H9 (cell line): Measurements from ENCODE around the gene COQ8B. TPM values are rescaled to one million over a fixed set of nuclear protein-coding genes. Genes with fewer than 3 reads are reported as not detected.
A peak's percentile ranks its signal among the peaks of the same experiment; 100 is the strongest.

Source experiments
- DNase-seq: peaks from one replicate; pipeline ENCODE4 v3.0.0-alpha.2; 2017
- H2AFZ ChIP-seq: one replicate; pipeline ENCODE4 v1.6.1; 2013; ENCODE audit warnings: mild to moderate bottlenecking, low read length, control low read depth, moderate library complexity
- H2AK5ac ChIP-seq: 2 replicates; pipeline ENCODE4 v1.6.1; 2013; ENCODE audit warnings: low read length, control low read depth, mixed read lengths; ENCODE audit not compliant: insufficient read length
- H2BK120ac ChIP-seq: one replicate; pipeline ENCODE4 v1.6.1; 2013; ENCODE audit warnings: low read depth, mild to moderate bottlenecking, low read length, control low read depth, inconsistent platforms; ENCODE audit not compliant: poor library complexity, severe bottlenecking
- H2BK12ac ChIP-seq: 2 replicates; pipeline ENCODE4 v1.6.1; 2013; ENCODE audit warnings: low read length, control low read depth, mixed read lengths, low read depth; ENCODE audit not compliant: insufficient read length
- H2BK15ac ChIP-seq: 2 replicates; pipeline ENCODE4 v1.6.1; 2013; ENCODE audit warnings: low read depth, low read length, control low read depth
- H2BK20ac ChIP-seq: one replicate; pipeline ENCODE4 v1.6.1; 2013; ENCODE audit warnings: low read depth, mild to moderate bottlenecking, low read length, control low read depth, inconsistent platforms; ENCODE audit not compliant: poor library complexity, severe bottlenecking
- H2BK5ac ChIP-seq: 2 replicates; pipeline ENCODE4 v1.6.1; 2013; ENCODE audit warnings: low read length, control low read depth, mixed read lengths; ENCODE audit not compliant: insufficient read length
- H3K14ac ChIP-seq: 2 replicates; pipeline ENCODE4 v1.6.1; 2013; ENCODE audit warnings: low read length, control low read depth; ENCODE audit not compliant: insufficient read depth
- H3K18ac ChIP-seq: 2 replicates; pipeline ENCODE4 v1.6.1; 2013; ENCODE audit warnings: low read depth, mild to moderate bottlenecking, mixed read lengths, low read length, control low read depth; ENCODE audit not compliant: insufficient read length
- H3K23ac ChIP-seq: 2 replicates; pipeline ENCODE4 v1.6.1; 2013; ENCODE audit warnings: low read length, control low read depth, mixed read lengths, low read depth; ENCODE audit not compliant: insufficient read length
- H3K23me2 ChIP-seq: 2 replicates; pipeline ENCODE4 v1.6.1; 2013; ENCODE audit warnings: low read depth, mild to moderate bottlenecking, mixed read lengths, low read length, control low read depth; ENCODE audit not compliant: insufficient read length, poor library complexity, severe bottlenecking
- H3K27ac ChIP-seq: 2 replicates; pipeline ENCODE4 v1.5.1; 2013; ENCODE audit warnings: low read length, control low read depth, mixed read lengths, low read depth; ENCODE audit not compliant: insufficient read length
- H3K27me3 ChIP-seq: 2 replicates; pipeline ENCODE4 v1.6.1; 2013; ENCODE audit warnings: low read length, control low read depth, inconsistent platforms; ENCODE audit not compliant: insufficient read depth
- H3K4ac ChIP-seq: 2 replicates; pipeline ENCODE4 v1.6.1; 2013; ENCODE audit warnings: low read depth, mild to moderate bottlenecking, control low read depth, inconsistent platforms, low read length, moderate library complexity
- H3K4me1 ChIP-seq: 2 replicates; pipeline ENCODE4 v1.6.1; 2013; ENCODE audit warnings: low read length, control low read depth, inconsistent platforms; ENCODE audit not compliant: insufficient read depth
- H3K4me2 ChIP-seq: 2 replicates; pipeline ENCODE4 v1.6.1; 2013; ENCODE audit warnings: low read length, control low read depth, mixed read lengths; ENCODE audit not compliant: insufficient read length, insufficient read depth
- H3K56ac ChIP-seq: 2 replicates; pipeline ENCODE4 v1.6.1; 2013; ENCODE audit warnings: low read depth, mild to moderate bottlenecking, mixed read lengths, low read length, control low read depth; ENCODE audit not compliant: insufficient read length
- H3K79me1 ChIP-seq: 2 replicates; pipeline ENCODE4 v1.6.1; 2013; ENCODE audit warnings: low read depth, mild to moderate bottlenecking, moderate library complexity, low read length, control low read depth, inconsistent platforms; ENCODE audit not compliant: insufficient read depth, poor library complexity, severe bottlenecking
- H3K79me2 ChIP-seq: 2 replicates; pipeline ENCODE4 v1.6.1; 2013; ENCODE audit warnings: low read length, control low read depth, inconsistent platforms; ENCODE audit not compliant: insufficient read depth
- H3K9ac ChIP-seq: 2 replicates; pipeline ENCODE4 v1.6.1; 2013; ENCODE audit warnings: low read length, control low read depth, mixed read lengths; ENCODE audit not compliant: insufficient read length; ENCODE audit errors: extremely low read depth
- H3K9me3 ChIP-seq: one replicate; pipeline ENCODE4 v1.6.1; 2013; ENCODE audit warnings: low read depth, low read length, inconsistent platforms; ENCODE audit not compliant: control insufficient read depth
- H3T11ph ChIP-seq: one replicate; pipeline ENCODE4 v1.6.1; 2013; ENCODE audit warnings: mild to moderate bottlenecking, low read length, control low read depth, inconsistent platforms
- H4K20me1 ChIP-seq: one replicate; pipeline ENCODE4 v1.6.1; 2013; ENCODE audit not compliant: control insufficient read depth, insufficient read length, insufficient read depth
- H4K5ac ChIP-seq: 2 replicates; pipeline ENCODE4 v1.6.1; 2013; ENCODE audit warnings: low read depth, mild to moderate bottlenecking, mixed read lengths, low read length, control low read depth; ENCODE audit not compliant: insufficient read length
- H4K8ac ChIP-seq: replicated peaks from 2 replicates; pipeline ENCODE4 v1.6.1; 2013; ENCODE audit warnings: low read length, control low read depth, mixed read lengths, low read depth; ENCODE audit not compliant: insufficient read length
- H4K91ac ChIP-seq: 2 replicates; pipeline ENCODE4 v1.6.1; 2013; ENCODE audit warnings: low read depth, mild to moderate bottlenecking, moderate library complexity, mixed read lengths, low read length, control low read depth; ENCODE audit not compliant: insufficient read length
- H3K27ac Mint-ChIP-seq, 3 experiments: 2 replicates in 2 of 3; 3 replicates in 1 of 3; pipeline ENCODE4 v1.8.0; 2020 to 2021; ENCODE audit warnings: mixed read lengths in 3 of 3, mild to moderate bottlenecking in 1 of 3, moderate library complexity in 1 of 3
- H3K27me3 Mint-ChIP-seq: 2 replicates; pipeline ENCODE4 v1.8.0; 2021; ENCODE audit warnings: low read depth, mild to moderate bottlenecking, moderate library complexity, mixed read lengths
- H3K36me3 Mint-ChIP-seq, 3 experiments: 2 replicates in 2 of 3; 3 replicates in 1 of 3; pipeline ENCODE4 v1.8.0; 2020 to 2021; ENCODE audit warnings: low read depth in 3 of 3, mixed read lengths in 3 of 3; ENCODE audit not compliant: insufficient read depth in 1 of 3
- H3K4me1 Mint-ChIP-seq, 2 experiments: 2 replicates each; pipeline ENCODE4 v1.8.0; 2020; ENCODE audit warnings: mixed read lengths in 2 of 2
- H3K4me3 Mint-ChIP-seq, 2 experiments: 2 replicates in 1 of 2; 3 replicates in 1 of 2; pipeline ENCODE4 v1.8.0; 2020 to 2021; ENCODE audit warnings: mild to moderate bottlenecking in 2 of 2, mixed read lengths in 2 of 2, moderate library complexity in 1 of 2
- H3K9me3 Mint-ChIP-seq, 2 experiments: 2 replicates in 1 of 2; 3 replicates in 1 of 2; pipeline ENCODE4 v1.8.0; 2020; ENCODE audit warnings: mild to moderate bottlenecking in 2 of 2, mixed read lengths in 2 of 2, moderate library complexity in 1 of 2
- CTCF ChIP-seq: fragments of 200-600 bp; sonication (generic); conservative IDR thresholded peaks from 3 replicates; pipeline ENCODE4 v1.8.0; 2021; ENCODE audit warnings: antibody characterized with exemption, mild to moderate bottlenecking
- WGBS: extraction: QIAGEN DNeasy Blood & Tissue Kit; methylation state at CpG from one replicate; pipeline ENCODE4 v1.1.7; 2013; ENCODE audit warnings: missing lambda C conversion rate, low lambda C conversion rate, mixed read lengths; ENCODE audit not compliant: insufficient read length; ENCODE audit errors: extremely low coverage; 5-methylcytosine and 5-hydroxymethylcytosine counted together
- total RNA-seq: library from RNA; stranded (reverse); gene quantifications from 2 replicates; pipeline ENCODE4 v1.2.1, GENCODE V29; 2021

Gene COQ8B
- total RNA-seq, 1 experiment from 2014 or later, result 40.5 TPM

GRCh38 chr19:40674291-40674690, 42.4 kb downstream of the COQ8B start:
- no peak overlapping the region for H3T11ph ChIP-seq
- no peaks in the 10 kb centered on the region for H3K4me1 Mint-ChIP-seq
- H3K9me3 ChIP-seq, result no peaks in the 10 kb centered on the region
- no peak overlapping the region for H2BK5ac ChIP-seq
- DNase-seq, result no peak
- no peak overlapping the region for H3K9ac ChIP-seq
- H3K18ac ChIP-seq, result no peak overlapping the region
- WGBS, result no CpG with 5 or more reads among the region's 3 CpGs
- H4K20me1 ChIP-seq, result no peaks in the 10 kb centered on the region
- H3K4me2 ChIP-seq, result no peak overlapping the region
- H3K36me3 Mint-ChIP-seq, result peaks cover 27 to 53% (median 48%) of the 10 kb centered on the region in 3 experiments
- no peaks in the 10 kb centered on the region; the same call in 1 of the 2 replicates for H3K27me3 Mint-ChIP-seq
- no peaks in the 10 kb centered on the region for H3K79me2 ChIP-seq
- H3K27me3 ChIP-seq, result no peaks in the 10 kb centered on the region
- H3K56ac ChIP-seq, result no peak overlapping the region
- H3K79me1 ChIP-seq, result no peaks in the 10 kb centered on the region
- no peak overlapping the region for H3K23ac ChIP-seq
- no peak overlapping the region for H3K27ac ChIP-seq
- H2AFZ ChIP-seq, result no peak overlapping the region
- H3K14ac ChIP-seq, result no peak overlapping the region
- no peak overlapping the region for H4K5ac ChIP-seq
- H2BK15ac ChIP-seq, result no peak overlapping the region
- H2BK120ac ChIP-seq, result no peak overlapping the region
- TF ChIP-seq CTCF, result no peak
- no peak overlapping the region for H4K91ac ChIP-seq
- H2AK5ac ChIP-seq, result no peak overlapping the region
- no peak overlapping the region for H3K4me3 Mint-ChIP-seq
- H3K27ac Mint-ChIP-seq, result peak overlapping the region in 1 of 3 experiments; percentile 27; a peak in 1 of 7 replicates
- no peak overlapping the region for H3K4ac ChIP-seq
- no peak overlapping the region for H4K8ac ChIP-seq
- no peak overlapping the region for H2BK20ac ChIP-seq
- no peaks in the 10 kb centered on the region for H3K9me3 Mint-ChIP-seq
- no peaks in the 10 kb centered on the region for H3K4me1 ChIP-seq
- H2BK12ac ChIP-seq, result no peak overlapping the region
- no peaks in the 10 kb centered on the region for H3K23me2 ChIP-seq
